SHP77 (cell line): ENCODE measurements around the gene RASGRP3.

Experiments
- DNase-seq, 2 experiments: peaks; one replicate each; lab custom pipeline; 2025; lab: John Stamatoyannopoulos, UW

RASGRP3 gene

GRCh38 chr2:33492399-33493134, 16.1 kb downstream of the RASGRP3 start:
- no peak for DNase-seq

DNA sequence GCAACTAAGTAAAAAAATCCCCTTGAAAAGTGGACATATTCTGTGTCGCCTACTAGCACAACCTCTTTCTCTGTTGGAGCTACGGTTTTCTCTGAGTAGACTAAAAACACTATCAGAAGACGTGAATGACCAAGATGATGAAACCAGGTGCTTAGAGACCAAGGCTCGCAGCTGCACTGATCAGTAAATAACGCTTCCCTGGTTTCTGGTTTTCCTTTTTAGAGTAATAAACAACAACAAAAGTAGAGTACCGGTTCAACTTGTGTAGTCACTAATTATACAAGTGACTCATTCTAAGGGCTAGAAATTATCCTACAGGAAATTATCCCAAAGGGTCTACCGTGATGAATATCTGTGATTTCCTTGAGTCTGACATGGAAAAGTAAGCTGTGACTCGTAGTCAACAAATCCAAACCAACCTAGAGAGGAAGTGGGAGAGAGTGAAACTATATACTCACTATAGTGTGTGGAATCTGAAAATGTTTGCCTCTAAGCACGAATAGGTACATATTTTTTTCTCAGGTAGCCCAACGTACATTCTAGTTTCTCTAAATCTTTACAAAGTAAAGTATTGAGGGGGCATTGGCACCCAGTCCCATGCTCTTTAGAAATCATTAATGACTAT, 17.8 kb downstream of the RASGRP3 start:
- DNase-seq, result no peak

DNA sequence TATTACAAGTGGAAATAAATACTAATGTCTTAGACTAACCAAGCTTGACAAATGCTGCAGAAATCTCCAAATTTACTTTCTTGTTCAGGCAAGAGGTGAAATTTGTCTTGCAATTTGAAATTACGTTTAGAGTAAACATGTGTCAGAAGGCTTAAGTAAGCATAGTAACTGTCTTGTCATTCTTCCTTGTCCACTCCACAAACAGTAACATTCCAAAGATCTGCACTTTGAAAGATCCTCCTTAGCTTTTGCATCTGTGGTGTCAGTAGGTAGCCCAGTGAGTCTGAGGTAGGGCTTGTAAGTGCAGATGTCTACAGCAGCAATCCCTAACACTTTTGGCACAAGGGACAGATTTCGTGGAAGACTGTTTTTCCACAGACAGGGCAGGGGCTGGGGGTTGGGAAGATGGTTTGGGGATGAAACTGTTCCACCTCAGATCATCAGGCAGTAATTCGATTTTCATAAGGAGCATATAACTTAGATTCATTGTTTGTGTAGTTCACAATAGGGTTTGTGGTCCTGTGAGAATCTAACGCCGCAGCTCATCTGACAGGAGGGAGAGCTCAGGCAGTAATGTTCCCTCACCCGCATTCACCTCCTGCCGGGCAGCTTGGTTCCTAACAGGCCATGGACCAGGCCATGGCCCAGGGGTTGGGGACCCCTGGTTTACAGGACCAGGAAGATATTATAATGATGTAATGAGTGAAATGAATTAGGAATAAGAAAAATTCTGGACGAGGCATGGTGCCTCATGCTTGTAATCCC, 18.6 kb downstream of the RASGRP3 start:
- DNase-seq, result no peak

- no peak for DNase-seq
Observed at GRCh38 chr2:33495683-33496082, 19.2 kb downstream of the RASGRP3 start.

GRCh38 chr2:33496150-33496549, 19.7 kb downstream of the RASGRP3 start:
- no peak for DNase-seq

DNA sequence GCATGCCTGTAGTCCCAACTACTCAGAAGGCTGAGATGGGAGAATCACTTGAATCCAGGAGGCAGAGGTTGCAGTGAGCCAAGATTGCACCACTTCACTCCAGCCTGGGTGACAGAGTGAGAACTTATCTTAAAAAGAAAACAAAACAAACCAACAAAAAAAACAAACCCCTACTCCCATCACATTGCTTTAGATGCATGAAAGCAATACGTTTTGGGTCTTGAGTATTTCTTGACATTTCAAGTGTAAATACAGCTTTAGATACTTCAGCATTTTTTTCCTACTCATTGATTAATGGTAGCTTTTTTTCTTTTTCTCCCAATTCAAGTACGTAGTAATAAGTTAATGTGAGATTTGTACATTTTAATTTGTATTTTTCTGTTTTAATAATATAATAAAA, 20.3 kb downstream of the RASGRP3 start:
- DNase-seq, result no peak

GRCh38 chr2:33497221-33497650, 20.8 kb downstream of the RASGRP3 start:
- DNase-seq, result no peak

DNA sequence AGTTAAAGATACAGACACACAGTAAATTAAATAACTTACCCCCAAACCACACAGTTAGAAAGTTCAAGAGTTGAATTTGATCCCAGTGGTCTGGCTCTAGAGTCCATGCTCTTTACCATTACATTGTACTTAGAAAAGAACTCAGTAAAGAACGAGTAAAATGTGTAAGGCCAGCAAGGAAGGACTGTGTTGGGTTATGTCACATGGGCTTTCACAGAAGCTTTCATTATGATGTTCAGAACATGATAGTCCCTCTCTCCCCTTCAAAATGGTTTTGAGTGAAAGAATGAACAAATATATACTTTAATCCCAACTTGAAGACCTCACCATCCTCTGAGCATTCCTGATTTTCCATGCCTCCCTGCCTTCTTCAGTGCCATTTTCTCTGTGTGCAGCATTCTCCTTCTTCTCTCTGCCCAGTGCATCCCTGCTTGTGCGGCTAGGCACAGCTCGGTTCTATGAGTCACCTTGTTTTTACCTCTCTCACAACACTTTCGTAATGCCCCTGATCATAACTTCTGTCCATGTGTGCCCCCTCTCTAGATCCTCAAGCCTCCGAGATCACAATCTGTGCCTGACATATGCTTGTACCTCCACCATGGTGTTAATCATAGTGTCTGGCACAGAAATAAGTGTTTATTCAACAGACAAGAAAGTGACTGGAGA, 22.0 kb downstream of the RASGRP3 start:
- no peak for DNase-seq

DNA sequence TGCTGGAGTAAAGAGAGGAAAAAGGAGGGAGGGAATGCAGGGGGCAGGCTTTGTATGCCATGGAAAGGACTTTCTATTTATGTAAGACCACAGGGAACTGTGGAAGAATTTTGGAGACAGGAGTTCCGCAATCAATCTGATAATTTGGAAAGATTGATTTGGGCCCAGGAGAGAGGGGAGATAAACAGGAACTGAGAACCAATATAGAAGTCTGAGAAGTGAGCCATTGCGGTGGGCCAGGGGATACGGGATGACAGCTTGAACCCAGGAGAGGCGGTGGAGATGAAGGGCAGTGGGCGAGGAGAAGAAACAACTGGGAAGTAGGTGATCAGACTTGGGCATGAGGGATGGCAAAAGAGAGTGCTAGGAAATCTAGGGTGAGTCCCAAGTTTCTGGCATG, 23.7 kb downstream of the RASGRP3 start:
- DNase-seq, result no peak

GRCh38 chr2:33502025-33502424, 25.6 kb downstream of the RASGRP3 start:
- no peak for DNase-seq

DNA sequence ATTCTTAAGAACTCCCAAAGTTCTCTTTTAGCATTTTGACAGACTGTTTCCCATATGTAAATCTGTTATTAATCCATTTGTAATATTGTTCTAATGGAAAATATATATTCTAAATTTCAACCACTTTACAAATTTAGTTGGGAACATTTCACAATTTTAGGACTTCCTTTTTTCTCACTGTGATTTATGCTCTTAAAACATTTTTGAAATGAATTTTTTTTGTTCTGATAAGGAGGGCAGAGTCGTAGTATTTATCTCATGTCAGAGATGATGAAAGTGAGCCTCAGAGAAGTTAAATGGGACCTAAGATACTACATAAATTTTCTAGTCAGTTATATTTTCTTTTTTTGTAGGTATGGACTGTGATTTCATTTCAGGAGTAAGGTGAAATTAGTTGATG, 26.6 kb downstream of the RASGRP3 start:
- no peak for DNase-seq

- DNase-seq, result no peak
Observed at GRCh38 chr2:33505966-33506365, 29.5 kb downstream of the RASGRP3 start.

DNA sequence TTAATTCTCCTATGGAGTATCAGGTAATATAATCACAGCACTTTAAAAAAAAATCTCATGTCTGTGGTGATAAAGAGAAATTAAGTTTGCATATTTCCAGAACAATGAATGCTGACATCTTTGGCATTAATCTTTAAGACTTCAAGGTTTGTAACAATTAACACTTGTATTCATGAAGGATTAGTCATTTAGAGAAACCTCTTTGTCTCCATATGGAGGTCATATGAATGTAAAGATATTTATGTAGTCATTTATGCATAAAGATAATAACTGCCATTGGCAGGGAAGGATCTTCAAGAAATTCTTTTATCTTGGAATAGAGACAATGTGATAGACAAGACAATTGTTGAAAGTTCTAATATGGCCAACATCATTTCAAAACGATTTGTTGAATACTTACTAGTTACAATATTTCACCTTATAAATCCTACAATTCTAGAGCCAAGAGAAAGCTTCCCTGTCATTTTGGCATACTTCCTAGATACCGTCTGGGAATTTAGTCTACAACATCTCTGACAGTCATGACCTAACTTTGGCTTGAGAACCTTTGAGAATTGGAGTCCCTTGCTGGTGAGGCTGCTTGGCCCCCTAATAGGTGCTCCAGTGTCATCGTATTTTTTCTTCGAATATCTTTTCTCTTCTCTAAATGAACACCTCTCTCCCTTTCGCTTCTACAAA, 33.6 kb downstream of the RASGRP3 start:
- DNase-seq, result no peak

DNA sequence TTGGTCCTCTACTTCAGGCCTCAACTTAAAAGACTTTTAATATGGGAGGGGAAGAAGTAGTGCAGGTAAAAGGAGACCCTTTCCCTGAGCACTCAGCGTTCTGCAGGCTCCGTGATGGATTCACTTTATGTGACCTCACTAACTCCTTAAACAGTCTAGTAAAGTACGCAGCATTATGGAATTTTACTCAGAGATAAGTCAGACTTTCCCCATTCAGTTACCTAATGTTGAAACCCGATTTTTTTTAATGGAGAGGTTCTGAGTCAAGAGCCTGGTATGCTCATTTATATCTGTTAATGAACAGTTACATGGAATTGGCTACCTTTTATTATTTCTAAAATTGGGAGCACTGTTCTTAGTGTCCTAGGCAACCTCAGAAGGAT, 34.1 kb downstream of the RASGRP3 start:
- DNase-seq, result no peak

DNA sequence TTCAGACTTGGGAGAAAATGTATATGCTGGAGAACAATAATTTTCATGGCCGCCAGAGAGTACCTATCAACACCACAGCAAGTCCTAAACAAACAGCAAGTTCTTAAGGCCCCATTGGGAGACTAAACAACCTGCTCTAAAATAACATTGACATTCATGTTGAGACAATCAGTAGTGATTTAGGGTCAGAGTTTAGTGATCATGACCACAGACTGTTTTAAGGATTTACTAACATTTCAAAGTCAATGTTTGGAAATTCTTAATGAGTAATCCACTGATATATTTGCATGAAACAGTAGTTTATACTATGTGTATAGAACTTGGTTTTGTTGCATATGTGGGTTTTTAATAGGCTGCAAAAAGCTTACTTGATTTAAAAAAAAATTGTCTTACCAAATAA, 34.7 kb downstream of the RASGRP3 start:
- DNase-seq, result no peak

DNA sequence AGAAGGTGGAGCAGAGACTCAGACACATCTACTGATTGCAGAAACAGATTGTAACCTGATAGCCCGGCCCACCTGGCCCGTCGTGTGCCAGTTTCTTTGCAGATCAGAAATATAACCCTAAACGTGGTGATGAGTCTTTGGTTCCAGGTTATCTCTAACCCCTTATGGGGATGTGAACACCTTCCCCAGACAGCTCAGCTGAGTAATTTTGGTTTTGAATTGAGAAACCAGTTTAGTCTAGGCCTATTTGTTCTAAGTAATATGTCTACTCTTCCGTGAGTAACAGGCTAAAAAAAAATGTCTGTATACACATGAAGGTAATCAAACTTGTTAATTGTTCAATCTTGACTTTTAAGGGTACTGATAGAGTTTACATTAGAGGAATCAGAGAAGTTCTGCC, 35.7 kb downstream of the RASGRP3 start:
- DNase-seq, result no peak

DNA sequence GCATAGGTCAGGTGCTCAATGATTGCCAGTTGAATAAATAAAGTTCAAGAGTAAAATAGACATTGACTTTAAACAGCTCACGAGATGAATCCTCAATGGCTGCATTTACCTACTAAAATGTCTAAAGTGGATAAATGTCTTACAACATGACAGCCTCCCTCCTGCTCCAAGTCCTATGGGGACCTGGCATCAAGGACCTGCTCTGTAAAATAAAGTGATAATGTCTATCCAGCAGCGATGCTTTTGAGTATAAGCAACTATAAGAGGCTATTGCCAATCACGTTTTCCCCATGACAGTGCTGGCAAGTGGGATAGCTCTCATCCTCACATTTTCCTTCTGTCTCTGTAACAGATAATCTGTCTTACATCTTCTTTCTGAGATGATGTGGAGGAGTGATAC, 37.0 kb downstream of the RASGRP3 start:
- DNase-seq, result no peak

GRCh38 chr2:33516456-33516995, 40.1 kb downstream of the RASGRP3 start:
- DNase-seq, result no peak

DNA sequence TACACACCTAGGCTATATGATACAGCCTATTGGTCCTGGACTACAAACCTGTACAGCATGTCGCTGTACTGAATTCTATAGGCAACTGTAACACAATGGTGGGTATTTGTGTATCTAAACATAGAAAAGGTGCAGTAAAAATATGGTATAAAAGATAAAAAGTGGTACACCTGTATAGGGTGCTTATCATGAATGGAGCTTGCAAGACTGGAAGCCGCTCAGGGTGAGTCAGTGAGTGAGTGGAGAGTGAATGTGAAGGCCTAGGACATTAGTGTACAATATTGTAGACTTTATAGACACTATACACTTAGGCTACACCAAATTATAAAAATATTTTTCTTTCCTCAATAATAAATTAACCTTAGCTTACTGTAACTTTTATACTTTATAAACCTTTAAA, 41.8 kb downstream of the RASGRP3 start:
- DNase-seq, result no peak

GRCh38 chr2:33518929-33519328, 42.5 kb downstream of the RASGRP3 start:
- DNase-seq, result no peak

GRCh38 chr2:33521791-33522281, 45.4 kb downstream of the RASGRP3 start:
- DNase-seq, result no peak

- DNase-seq, result no peak
Observed at GRCh38 chr2:33522576-33522975, 46.1 kb downstream of the RASGRP3 start.
